ENCODE results near the gene PSAP.

The PSAP gene

DNA sequence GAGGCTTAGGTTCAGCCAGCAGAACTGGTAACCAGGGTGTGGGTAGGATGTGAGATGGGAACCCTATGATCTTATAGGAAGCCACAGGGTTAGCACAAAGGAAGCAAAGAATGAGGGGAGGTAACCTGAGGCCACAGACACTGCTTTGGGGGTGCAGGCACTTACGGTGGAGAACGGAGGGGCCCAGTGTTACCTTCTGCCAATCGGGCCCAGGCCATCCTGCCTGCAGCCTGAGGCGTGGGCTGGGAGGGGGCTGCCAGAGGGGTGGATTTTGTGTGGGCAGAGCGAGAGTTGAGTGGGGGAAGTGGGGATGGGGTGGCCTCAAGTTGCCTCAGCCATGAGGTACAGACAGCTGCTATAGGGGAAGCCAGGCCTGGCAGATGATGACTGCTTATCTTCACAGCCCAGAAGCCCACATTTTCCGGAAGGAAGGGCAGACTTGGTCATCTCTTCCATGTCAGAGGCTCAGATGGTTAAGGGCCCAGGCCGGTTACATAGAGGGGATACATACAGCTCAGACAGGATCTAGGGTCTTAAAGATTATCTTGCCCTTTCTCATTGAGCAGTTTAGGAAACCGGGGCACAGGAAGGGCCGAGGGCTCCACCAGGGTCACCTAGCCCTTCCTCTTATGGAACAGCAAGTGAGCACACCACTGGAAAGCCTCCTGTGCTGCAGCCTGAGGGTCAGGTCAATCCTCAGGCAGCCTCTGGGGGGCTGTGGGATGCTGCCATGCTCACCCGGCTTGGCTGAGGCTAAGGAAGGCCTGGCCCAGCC is 53.3 kb downstream of the PSAP start:
- TF ChIP-seq, protein P1, sequence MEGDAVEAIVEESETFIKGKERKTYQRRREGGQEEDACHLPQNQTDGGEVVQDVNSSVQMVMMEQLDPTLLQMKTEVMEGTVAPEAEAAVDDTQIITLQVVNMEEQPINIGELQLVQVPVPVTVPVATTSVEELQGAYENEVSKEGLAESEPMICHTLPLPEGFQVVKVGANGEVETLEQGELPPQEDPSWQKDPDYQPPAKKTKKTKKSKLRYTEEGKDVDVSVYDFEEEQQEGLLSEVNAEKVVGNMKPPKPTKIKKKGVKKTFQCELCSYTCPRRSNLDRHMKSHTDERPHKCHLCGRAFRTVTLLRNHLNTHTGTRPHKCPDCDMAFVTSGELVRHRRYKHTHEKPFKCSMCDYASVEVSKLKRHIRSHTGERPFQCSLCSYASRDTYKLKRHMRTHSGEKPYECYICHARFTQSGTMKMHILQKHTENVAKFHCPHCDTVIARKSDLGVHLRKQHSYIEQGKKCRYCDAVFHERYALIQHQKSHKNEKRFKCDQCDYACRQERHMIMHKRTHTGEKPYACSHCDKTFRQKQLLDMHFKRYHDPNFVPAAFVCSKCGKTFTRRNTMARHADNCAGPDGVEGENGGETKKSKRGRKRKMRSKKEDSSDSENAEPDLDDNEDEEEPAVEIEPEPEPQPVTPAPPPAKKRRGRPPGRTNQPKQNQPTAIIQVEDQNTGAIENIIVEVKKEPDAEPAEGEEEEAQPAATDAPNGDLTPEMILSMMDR (IDR thresholded peaks at IDR 0.05; ENCODE audit: low read depth, low read length): no peak
- no peak overlapping the region for H3K4me3 ChIP-seq (ENCODE audit: low read depth, low read length)

DNA sequence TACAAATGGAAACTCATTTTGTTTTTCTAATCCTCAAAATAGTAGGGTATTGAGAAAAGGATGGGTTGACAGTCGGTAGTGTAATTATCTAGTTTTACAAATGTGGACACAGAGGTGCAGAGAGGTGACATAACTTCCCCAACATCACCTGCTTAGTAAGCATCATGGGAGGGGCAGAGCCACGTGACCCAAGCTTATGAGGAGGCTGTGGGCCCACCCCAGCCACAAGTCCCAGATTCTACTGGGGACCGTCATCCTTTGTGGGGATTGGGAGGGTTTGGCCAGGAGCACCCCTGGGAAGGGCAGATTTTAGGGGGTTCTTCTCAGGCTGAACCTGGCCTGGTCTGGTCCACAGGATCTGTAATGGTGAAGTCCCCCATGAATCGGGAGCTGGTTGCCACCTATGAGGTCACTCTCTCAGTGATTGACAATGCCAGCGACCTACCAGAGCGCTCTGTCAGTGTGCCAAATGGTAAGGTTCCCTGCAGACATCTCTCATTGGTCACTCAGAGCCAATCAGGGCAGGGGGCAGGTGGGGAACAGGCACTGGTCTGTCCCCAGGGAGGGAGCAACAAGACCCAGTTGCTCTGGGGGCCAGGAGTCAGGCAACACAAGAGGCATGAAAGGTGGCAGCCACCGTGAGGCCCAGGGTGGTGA is 54.2 kb downstream of the PSAP start:
- TF ChIP-seq, protein P1 (IDR thresholded peaks at IDR 0.05; ENCODE audit: low read depth, low read length): no peak
- no peak overlapping the region for H3K4me3 ChIP-seq (ENCODE audit: low read depth, low read length)

- no peak overlapping the region for H3K4me3 ChIP-seq (ENCODE audit: low read depth, low read length)
- TF ChIP-seq, protein P1 (IDR thresholded peaks at IDR 0.05; ENCODE audit: low read depth, low read length): no peak
These were observed 55.8 kb downstream of the PSAP start for GRCh38 chr10:71795248-71795647.

GRCh38 chr10:71790749-71791440 is 60.2 kb downstream of the PSAP start:
- H3K4me3 ChIP-seq (ENCODE audit: low read depth, low read length): no peak overlapping the region
- TF ChIP-seq, protein P1 (IDR thresholded peaks at IDR 0.05; ENCODE audit: low read depth, low read length): no peak

DNA sequence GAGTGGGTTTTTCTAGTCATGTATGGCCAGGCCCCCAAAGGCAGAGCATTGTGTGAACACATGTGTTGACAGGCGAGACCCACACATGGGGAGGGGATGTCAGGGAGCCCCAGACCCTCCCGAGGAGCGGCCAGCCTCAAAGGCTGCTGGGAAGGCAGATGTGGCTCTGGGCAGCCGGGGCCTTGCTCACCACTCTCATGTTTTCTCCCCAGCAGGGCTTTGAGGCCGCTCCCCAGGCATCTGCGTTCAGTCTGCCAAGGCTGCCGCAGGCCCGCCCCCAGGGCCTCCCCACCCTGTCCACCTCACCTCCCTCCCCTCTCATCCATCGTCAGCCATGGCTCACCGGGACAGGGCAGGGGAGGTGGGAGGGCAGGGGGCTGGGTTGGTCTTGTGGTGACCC is 61.2 kb downstream of the PSAP start:
- H3K4me3 ChIP-seq (ENCODE audit: low read depth, low read length): no peak overlapping the region
- TF ChIP-seq, protein P1 (IDR thresholded peaks at IDR 0.05; ENCODE audit: low read depth, low read length): no peak

- TF ChIP-seq, protein P1 (IDR thresholded peaks at IDR 0.05; ENCODE audit: low read depth, low read length): no peak
- no peak overlapping the region for H3K4me3 ChIP-seq (ENCODE audit: low read depth, low read length)
These were observed 62.1 kb downstream of the PSAP start for GRCh38 chr10:71788954-71789353.

Measured in WI38 (cell line).